HG02943 (cell line): ENCODE data around the gene LAMP5.

Source experiments
- ATAC-seq: cut with Tn5 transposase; IDR thresholded peaks from one replicate; pipeline ENCODE4 v1.9.1; 2021; ENCODE audit warnings: mild to moderate bottlenecking, low read depth, moderate library complexity; ENCODE audit not compliant: unreplicated experiment

The LAMP5 gene

DNA sequence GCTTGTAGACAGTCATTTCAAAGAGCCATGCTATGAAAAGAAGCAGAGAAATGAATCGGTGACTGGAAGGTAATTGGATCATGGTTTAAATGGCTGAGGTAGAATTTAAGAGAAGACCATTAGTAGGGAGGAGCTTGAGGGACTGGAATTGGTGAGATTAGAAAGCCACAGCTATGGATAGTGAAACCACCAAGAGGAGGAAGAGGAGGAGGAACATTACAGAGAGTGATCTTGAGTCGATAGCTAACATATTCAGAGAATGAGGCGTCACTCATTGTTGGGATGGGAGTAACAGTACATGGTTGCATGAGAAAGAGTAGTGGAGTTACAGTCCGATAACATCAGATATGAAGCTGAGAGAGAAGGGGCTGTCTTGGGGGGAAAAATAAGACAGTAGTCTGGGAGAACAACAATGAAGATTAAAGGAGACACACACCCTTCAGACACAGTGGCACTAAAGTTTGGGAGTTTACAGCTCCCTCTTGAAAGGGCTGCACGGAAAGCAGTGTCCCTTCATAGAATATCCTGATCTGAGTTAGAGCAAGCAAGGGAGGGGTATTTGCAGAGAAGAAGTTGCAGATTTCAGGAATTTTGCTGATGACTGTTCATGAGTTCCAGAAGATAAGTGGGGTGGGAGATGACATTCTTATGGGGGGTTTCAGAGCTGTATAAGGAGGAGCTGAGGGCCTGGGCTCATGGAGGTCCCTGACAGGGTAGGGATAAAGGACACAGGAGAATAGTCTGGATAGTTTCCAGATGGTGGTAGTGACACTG lies 15.1 kb upstream of the LAMP5 start:
- ATAC-seq, result no peak

DNA sequence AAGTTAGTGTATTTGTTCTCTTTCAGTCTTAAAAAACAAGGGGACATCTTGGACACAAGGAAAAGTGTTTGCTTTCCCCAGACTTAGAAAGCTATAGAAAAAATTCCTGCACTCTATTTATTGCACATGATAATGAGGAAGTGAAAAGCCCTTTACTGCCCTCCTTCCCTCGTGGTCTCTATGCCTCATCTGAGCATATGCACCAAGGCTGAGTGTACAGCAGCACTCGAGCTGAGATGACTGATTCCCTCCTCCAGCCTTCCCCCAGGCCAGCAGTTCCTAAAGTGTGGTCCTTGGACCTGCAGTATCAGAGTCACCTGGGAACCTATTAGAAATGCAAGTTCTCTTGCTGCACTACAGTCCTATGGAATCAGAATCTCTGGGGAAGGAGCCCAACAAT lies 14.3 kb upstream of the LAMP5 start:
- ATAC-seq, result no peak

DNA sequence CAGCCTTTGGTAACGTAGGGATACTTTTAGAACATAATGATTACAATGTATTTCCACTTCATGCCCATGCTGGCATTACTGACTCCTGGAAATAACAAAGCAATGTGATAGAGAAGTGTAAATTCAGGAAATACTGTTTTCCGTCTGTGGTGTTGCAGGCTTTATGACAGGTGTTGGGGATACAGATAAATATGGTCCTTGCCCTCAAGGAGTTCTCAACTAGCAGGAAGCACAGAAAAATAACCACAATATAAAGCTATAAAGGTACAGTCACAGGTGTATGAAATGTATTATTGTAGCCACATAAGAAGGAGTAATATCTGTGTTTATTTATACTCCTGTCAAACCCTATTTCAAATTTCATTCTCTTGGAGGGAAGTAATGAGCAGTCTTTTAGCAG lies 12.9 kb upstream of the LAMP5 start:
- no peak for ATAC-seq

GRCh38 chr20:9503526-9504245 lies 10.7 kb upstream of the LAMP5 start:
- ATAC-seq, result no peak

GRCh38 chr20:9506280-9506821 lies 8.0 kb upstream of the LAMP5 start:
- ATAC-seq, result no peak

GRCh38 chr20:9506964-9507369 lies 7.4 kb upstream of the LAMP5 start:
- no peak for ATAC-seq

GRCh38 chr20:9507544-9508239 lies 6.7 kb upstream of the LAMP5 start:
- no peak for ATAC-seq

DNA sequence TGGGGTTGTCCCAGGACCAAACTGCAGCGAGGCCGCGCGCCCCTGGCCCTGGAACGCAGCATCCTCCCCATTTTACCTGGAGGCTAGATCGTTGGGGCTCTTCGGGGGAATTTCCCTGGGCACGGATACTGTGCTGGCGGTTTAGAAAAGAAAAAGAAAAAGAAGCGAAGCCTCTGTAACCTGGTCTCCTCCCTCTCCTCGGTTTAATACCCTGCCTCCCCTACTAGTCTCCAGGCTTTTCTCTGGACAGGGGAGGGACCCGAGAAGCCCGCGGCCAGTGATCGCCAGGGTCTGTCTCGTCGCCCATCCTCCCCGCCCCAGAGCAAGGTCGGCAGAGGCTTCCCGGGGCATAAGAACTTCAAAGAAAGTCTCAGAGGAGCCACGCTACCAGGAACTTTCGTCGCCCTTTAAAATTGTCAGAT lies 6.1 kb upstream of the LAMP5 start:
- ATAC-seq, result no peak

- no peak for ATAC-seq
Observed at GRCh38 chr20:9508696-9509178, 5.7 kb upstream of the LAMP5 start.

GRCh38 chr20:9509246-9509645 lies 5.1 kb upstream of the LAMP5 start:
- ATAC-seq, result no peak

DNA sequence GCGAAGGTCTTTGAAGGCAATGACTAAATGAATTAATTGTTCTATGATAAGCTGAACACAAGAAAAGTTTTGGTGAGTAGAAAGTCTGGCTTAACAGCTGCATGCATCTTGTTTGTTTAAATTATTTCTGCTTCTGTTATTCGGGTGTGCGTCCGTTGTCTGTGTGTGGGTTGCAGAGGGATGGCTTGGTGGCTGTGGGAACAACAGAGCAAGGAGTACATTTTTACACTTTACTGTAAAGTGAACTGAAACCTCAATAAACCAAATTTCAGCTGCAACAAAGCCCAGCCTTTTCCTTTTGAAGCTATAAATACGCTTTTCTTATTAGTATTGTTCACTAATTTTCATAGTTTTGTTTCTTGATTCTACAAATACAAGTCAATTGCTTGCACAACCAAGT lies 3.5 kb upstream of the LAMP5 start:
- no peak for ATAC-seq

- no peak for ATAC-seq
Observed at GRCh38 chr20:9514072-9514460, 324 bp upstream of the LAMP5 start.

- no peak for ATAC-seq
Observed at GRCh38 chr20:9515214-9515585, 810 bp downstream of the LAMP5 start.

- ATAC-seq, result no peak
Observed at GRCh38 chr20:9515741-9516233, 1.4 kb downstream of the LAMP5 start.

DNA sequence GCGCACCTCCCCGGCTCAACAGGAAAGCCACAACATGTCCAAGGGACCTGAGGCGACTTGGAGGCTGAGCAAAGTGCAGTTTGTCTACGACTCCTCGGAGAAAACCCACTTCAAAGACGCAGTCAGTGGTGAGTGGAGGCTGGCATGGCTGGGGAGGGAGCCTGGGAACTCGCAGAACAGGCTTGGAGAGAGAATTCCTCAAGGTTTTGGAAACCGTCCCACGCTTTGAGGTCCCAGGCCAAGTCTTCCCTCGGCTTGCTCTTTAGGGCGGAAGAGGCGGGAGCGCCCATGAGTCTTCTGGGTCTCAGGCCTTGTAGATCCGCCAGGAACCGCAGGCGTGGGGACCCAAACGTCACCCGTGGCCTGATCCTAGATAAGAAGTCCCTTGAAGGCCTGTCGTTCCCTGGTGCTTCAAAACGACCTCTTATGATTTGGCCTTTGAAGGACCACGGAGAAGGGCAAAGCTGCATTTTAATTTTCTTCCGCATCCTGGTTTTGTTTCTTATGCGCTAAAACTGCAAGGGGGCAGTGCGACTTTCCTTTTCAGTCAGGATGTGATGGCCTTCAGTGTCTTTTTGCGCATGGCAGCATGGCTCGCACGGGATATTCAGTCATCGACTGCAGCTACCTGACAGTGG lies 2.0 kb downstream of the LAMP5 start:
- no peak for ATAC-seq

GRCh38 chr20:9517297-9518162 lies 3.1 kb downstream of the LAMP5 start:
- no peak for ATAC-seq

- ATAC-seq, result no peak
Observed at GRCh38 chr20:9518576-9519175, 4.3 kb downstream of the LAMP5 start.

- no peak for ATAC-seq
Observed at GRCh38 chr20:9520086-9520485, 5.7 kb downstream of the LAMP5 start.

GRCh38 chr20:9523636-9524035 lies 9.2 kb downstream of the LAMP5 start:
- no peak for ATAC-seq
